Measurements from ENCODE around the gene MED14.

Gene MED14

DNA sequence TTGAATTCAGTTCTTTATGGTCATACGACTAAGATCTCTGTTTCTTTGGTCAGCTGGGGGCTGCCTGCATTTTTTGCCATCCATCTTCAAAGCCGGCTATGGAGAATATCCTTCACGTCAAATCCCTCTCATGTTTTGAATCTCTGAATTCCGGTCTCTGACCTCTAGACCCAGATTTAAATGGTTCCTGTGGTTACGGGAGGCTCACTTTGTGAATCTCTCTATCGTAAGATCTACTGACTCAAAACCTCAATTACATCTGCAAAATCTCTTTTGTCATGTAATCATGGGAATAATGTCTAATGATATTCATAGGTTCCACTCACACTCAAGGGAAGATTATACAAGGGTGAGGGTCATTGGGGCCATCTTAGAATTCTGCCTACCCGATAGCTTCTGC is 117.8 kb downstream of the MED14 start:
- TF ChIP-seq SIN3A (IDR thresholded peaks at IDR 0.05; ENCODE audit: borderline replicate concordance, insufficient read depth, low read length) (no peak), TAF1 (IDR thresholded peaks at IDR 0.05; ENCODE audit: borderline replicate concordance, insufficient read depth, low read length) (no peak), FOXP2 (optimal IDR thresholded peaks at IDR 0.05; ENCODE audit: borderline replicate concordance, extremely low read depth, extremely low read length, insufficient read depth) (no peak), POLR2AphosphoS5 (IDR thresholded peaks at IDR 0.05; ENCODE audit: low read depth, low read length) (no peak)

DNA sequence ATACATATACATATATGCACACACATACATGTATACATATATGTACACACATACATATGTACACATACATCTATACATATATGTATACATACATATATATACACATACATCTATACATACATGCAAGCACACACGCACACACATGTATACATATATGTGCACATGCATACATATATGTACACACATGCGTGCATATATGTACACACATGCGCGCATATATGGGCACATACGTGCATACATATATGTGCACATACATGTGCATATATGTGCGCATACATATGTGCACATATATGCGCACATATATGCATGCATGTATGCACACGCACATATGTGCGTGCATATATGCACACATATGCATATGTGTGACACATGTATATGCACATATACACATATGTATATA is 119.4 kb downstream of the MED14 start:
- TF ChIP-seq POLR2AphosphoS5 (IDR thresholded peaks at IDR 0.05; ENCODE audit: low read depth, low read length) (no peak), SIN3A (IDR thresholded peaks at IDR 0.05; ENCODE audit: borderline replicate concordance, insufficient read depth, low read length) (no peak), FOXP2 (optimal IDR thresholded peaks at IDR 0.05; ENCODE audit: borderline replicate concordance, extremely low read depth, extremely low read length, insufficient read depth) (no peak), TAF1 (IDR thresholded peaks at IDR 0.05; ENCODE audit: borderline replicate concordance, insufficient read depth, low read length) (no peak)
- TF ChIP-seq, protein P1, sequence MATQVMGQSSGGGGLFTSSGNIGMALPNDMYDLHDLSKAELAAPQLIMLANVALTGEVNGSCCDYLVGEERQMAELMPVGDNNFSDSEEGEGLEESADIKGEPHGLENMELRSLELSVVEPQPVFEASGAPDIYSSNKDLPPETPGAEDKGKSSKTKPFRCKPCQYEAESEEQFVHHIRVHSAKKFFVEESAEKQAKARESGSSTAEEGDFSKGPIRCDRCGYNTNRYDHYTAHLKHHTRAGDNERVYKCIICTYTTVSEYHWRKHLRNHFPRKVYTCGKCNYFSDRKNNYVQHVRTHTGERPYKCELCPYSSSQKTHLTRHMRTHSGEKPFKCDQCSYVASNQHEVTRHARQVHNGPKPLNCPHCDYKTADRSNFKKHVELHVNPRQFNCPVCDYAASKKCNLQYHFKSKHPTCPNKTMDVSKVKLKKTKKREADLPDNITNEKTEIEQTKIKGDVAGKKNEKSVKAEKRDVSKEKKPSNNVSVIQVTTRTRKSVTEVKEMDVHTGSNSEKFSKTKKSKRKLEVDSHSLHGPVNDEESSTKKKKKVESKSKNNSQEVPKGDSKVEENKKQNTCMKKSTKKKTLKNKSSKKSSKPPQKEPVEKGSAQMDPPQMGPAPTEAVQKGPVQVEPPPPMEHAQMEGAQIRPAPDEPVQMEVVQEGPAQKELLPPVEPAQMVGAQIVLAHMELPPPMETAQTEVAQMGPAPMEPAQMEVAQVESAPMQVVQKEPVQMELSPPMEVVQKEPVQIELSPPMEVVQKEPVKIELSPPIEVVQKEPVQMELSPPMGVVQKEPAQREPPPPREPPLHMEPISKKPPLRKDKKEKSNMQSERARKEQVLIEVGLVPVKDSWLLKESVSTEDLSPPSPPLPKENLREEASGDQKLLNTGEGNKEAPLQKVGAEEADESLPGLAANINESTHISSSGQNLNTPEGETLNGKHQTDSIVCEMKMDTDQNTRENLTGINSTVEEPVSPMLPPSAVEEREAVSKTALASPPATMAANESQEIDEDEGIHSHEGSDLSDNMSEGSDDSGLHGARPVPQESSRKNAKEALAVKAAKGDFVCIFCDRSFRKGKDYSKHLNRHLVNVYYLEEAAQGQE (IDR thresholded peaks at IDR 0.05; ENCODE audit: insufficient read depth in 1 of 2, low read depth in 2 of 2, low read length in 2 of 2), result no peak

DNA sequence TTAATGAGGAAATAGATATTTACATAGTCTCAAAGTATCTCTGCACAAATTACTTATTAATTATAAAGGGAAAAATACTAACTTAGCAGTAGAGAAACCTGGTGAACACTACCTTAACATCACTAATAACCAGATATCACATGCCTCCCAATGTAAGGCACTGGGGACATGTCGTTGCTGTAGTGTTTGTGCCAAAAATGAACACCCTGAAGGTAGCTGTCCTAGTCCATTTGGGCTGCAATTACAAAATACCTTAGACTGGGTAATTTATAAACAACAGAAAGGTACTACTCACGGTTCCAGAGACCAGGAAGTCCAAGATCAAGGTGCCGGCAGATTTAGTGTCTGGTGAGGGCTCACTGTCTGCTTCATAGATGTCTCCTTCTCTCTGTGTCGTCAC is 122.8 kb downstream of the MED14 start:
- TF ChIP-seq POLR2AphosphoS5 (IDR thresholded peaks at IDR 0.05; ENCODE audit: low read depth, low read length) (no peak), SIN3A (IDR thresholded peaks at IDR 0.05; ENCODE audit: borderline replicate concordance, insufficient read depth, low read length) (no peak), FOXP2 (optimal IDR thresholded peaks at IDR 0.05; ENCODE audit: borderline replicate concordance, extremely low read depth, extremely low read length, insufficient read depth) (no peak), TAF1 (IDR thresholded peaks at IDR 0.05; ENCODE audit: borderline replicate concordance, insufficient read depth, low read length) (no peak)
- TF ChIP-seq, protein P1 (IDR thresholded peaks at IDR 0.05; ENCODE audit: insufficient read depth in 1 of 2, low read depth in 2 of 2, low read length in 2 of 2), result no peak

DNA sequence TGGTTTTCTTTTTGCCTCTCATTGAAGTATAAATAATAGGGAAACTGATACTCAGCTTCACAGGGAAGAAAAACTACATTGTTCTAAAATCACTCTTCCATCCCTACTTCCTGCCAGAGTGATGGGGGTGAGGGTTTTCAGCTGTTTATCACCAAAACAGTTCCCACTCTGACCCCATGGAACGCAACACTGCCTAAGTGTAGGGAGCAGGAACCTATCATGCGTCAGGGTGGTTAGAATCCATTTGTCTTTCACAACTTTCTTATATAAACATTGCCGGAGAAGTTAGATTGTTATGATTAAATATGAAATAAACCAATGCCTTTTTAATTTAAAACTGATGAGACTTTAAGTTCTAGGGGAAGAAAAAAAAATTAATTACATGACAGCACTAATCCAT is 128.0 kb downstream of the MED14 start:
- TF ChIP-seq POLR2AphosphoS5 (IDR thresholded peaks at IDR 0.05; ENCODE audit: low read depth, low read length), result no peak
- TF ChIP-seq, protein P1 (IDR thresholded peaks at IDR 0.05; ENCODE audit: insufficient read depth in 1 of 2, low read depth in 2 of 2, low read length in 2 of 2), result no peak
- TF ChIP-seq TAF1 (IDR thresholded peaks at IDR 0.05; ENCODE audit: borderline replicate concordance, insufficient read depth, low read length), result no peak
- TF ChIP-seq FOXP2 (optimal IDR thresholded peaks at IDR 0.05; ENCODE audit: borderline replicate concordance, extremely low read depth, extremely low read length, insufficient read depth), result no peak
- no peak for TF ChIP-seq SIN3A (IDR thresholded peaks at IDR 0.05; ENCODE audit: borderline replicate concordance, insufficient read depth, low read length)

DNA sequence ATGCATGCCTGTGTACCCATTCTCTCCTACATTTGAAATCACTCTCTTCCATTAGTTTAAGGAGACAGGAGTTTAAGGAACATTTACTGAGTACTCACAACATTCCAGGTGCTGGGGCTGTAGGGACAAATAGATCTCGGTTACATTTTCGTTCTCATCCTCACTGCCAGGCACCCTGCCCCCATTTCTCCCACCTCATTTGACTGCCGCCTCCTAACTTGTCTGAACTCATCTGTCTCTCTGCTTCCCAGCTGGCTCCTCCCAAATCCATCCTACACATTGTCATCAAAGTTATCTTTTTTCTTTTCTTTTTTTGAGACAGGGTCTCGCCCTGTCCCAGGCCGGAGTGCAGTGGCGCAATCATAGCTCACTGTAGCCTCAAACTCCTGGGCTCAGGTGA is 131.9 kb downstream of the MED14 start:
- no peak for TF ChIP-seq SIN3A (IDR thresholded peaks at IDR 0.05; ENCODE audit: borderline replicate concordance, insufficient read depth, low read length)
- no peak for TF ChIP-seq POLR2AphosphoS5 (IDR thresholded peaks at IDR 0.05; ENCODE audit: low read depth, low read length)
- no peak for TF ChIP-seq TAF1 (IDR thresholded peaks at IDR 0.05; ENCODE audit: borderline replicate concordance, insufficient read depth, low read length)
- TF ChIP-seq, protein P1 (IDR thresholded peaks at IDR 0.05; ENCODE audit: insufficient read depth in 1 of 2, low read depth in 2 of 2, low read length in 2 of 2), result no peak
- TF ChIP-seq FOXP2 (optimal IDR thresholded peaks at IDR 0.05; ENCODE audit: borderline replicate concordance, extremely low read depth, extremely low read length, insufficient read depth), result no peak
